Measurements from ENCODE around the gene LHFPL4. TPM values are rescaled to one million over a fixed set of nuclear protein-coding genes. Genes with fewer than 3 reads are reported as not detected.
A peak's percentile ranks its signal among the peaks of the same experiment; 100 is the strongest.

LHFPL4 gene
- total RNA-seq (2016; rRNA removed; fragmentation: Illumina TruSeq; extraction: Trizol) (0.02 TPM in 1 of 2 replicates, not detected in the other), polyA plus RNA-seq (2011; rRNA removed) (0.03 and 0.05 TPM in 2 replicates), polyA minus RNA-seq (2011; rRNA and poly(A)+ RNA removed; ENCODE audit: low replicate concordance) (0.04 TPM in 1 of 2 replicates, not detected in the other), Bru-seq, nascent RNA (percentile 21 among the genes with signal in this experiment), BruChase-seq, experiment 1, labeled RNA remaining after a 6-hour chase (percentile 20 among the genes with signal in this experiment), BruChase-seq, experiment 2, labeled RNA remaining after a 2-hour chase (percentile 21 among the genes with signal in this experiment)
- total RNA-seq (2016; cell fraction: cytosol; rRNA removed; fragmentation: Illumina TruSeq; extraction: Trizol; ENCODE audit: low read depth) = not detected in 2 replicates
- total RNA-seq (2016; cell fraction: insoluble cytoplasmic fraction; rRNA removed; fragmentation: Illumina TruSeq; extraction: Trizol) = 0.04 TPM in 1 of 2 replicates, not detected in the other
- total RNA-seq (2016; cell fraction: membrane; rRNA removed; fragmentation: Illumina TruSeq; extraction: Trizol) = 0.03 TPM in 1 of 2 replicates, not detected in the other
- not detected in 2 replicates for total RNA-seq (2016; cell fraction: nucleus; rRNA removed; fragmentation: Illumina TruSeq; extraction: Trizol)
- polyA plus RNA-seq (2011; cell fraction: cytosol; rRNA removed) = 0.03 TPM in 2 replicates
- 0.08 and 0.09 TPM in 2 replicates for polyA plus RNA-seq (2011; cell fraction: nucleus; rRNA removed)
- polyA plus RNA-seq (2012) = 0.05 TPM in 2 replicates
- not detected in 2 replicates for polyA plus RNA-seq (2016; cell fraction: cytosol; fragmentation: Illumina TruSeq; extraction: Trizol; ENCODE audit: low read depth)
- polyA plus RNA-seq (2016; cell fraction: insoluble cytoplasmic fraction; fragmentation: Illumina TruSeq; extraction: Trizol; ENCODE audit: low read depth) = not detected in 2 replicates
- not detected in 2 replicates for polyA plus RNA-seq (2016; cell fraction: membrane; fragmentation: Illumina TruSeq; extraction: Trizol; ENCODE audit: low read depth)
- not detected in 2 replicates for polyA plus RNA-seq (2016; cell fraction: nucleus; fragmentation: Illumina TruSeq; extraction: Trizol; ENCODE audit: insufficient read depth, low read depth)
- polyA minus RNA-seq (2011; cell fraction: cytosol; rRNA and poly(A)+ RNA removed) = 0.10 TPM in 1 of 2 replicates, not detected in the other
- 0.12 TPM in 1 of 2 replicates, not detected in the other for polyA minus RNA-seq (2011; cell fraction: nucleus; rRNA and poly(A)+ RNA removed)
- long read RNA-seq, experiment 1 = 0 reads
- long read RNA-seq, experiment 2 = 0 reads

GRCh38 chr3:9553021-9553947 is at the start of gene LHFPL4:
Gene LHFPL4, minus strand, starts transcription at chr3:9553822. Its CDS starts 1,143 bp downstream, at chr3:9552679.
- ATAC-seq (no peak), FAIRE-seq (no peak)
- H3K27ac ChIP-seq (ENCODE audit: extremely low read length, insufficient read depth, low read length) = no peak within 1 kb of the TSS

More at GRCh38 chr3:9553021-9553947, at the start of gene LHFPL4:
- TF ChIP-seq RXRA (CRISPR knock-in tag; IDR thresholded peaks at IDR 0.05) = no peak
- TF ChIP-seq GATAD1 (CRISPR knock-in tag; IDR thresholded peaks at IDR 0.05) = no peak
- no peak for TF ChIP-seq ZNF33B (CRISPR knock-in tag; IDR thresholded peaks at IDR 0.05)
- TF ChIP-seq ZNF839 (CRISPR knock-in tag; IDR thresholded peaks at IDR 0.05; ENCODE audit: borderline replicate concordance) = no peak
- TF ChIP-seq ZNF547 (CRISPR knock-in tag; IDR thresholded peaks at IDR 0.05) = no peak
- no peak for TF ChIP-seq CBX5 (CRISPR knock-in tag; IDR thresholded peaks at IDR 0.05; ENCODE audit: borderline replicate concordance)
- no peak within 1 kb of the TSS for H2AFZ ChIP-seq (ENCODE audit: low read length)
- H3K4me2 ChIP-seq (ENCODE audit: low read depth, low read length) = 0 out of 2 replicates have a peak within 1 kb of the TSS, but pooled peaks have one; percentile 3
- H3K4me3 ChIP-seq (replicated peaks in 1 of 3; ENCODE audit: insufficient read depth in 1 of 3, low read depth in 2 of 3, low read length in 3 of 3) = peak within 1 kb of the TSS in 1 of 3 experiments; percentile 33; a peak in 1 of 6 replicates
- CTCF ChIA-PET (ENCODE audit: low intra/inter-chr PET ratio, low total read pairs) = no interaction called here
- in situ Hi-C loops (cut with HindIII; ENCODE audit: extremely low pct_ligation_motif_present, low pct_unique_long_range_greater_than_20kb) (no loop called here), intact Hi-C loops (cut with micrococcal nuclease; ENCODE audit: unreplicated experiment) (no loop called here)
- H3K9me3 ChIP-seq (ENCODE audit: low read length) = no peaks in the 10 kb centered on the region
- no TSS peak for BruUV-seq (replicated peaks)
- H3K9ac ChIP-seq (ENCODE audit: insufficient read depth, low read depth, low read length) = no peak within 1 kb of the TSS
- H4K20me1 ChIP-seq (ENCODE audit: insufficient read depth, low read length) = no peaks in the 10 kb centered on the region
- DNase-seq (ENCODE audit: low spot score) = no peak
- 22% methylated on average over 8 of the region's 75 CpGs for WGBS (ENCODE audit: low lambda C conversion rate)
- peaks cover 2 to 32% of the 10 kb centered on the region in 2 experiments; a peak in 4 of 5 replicates for H3K27me3 ChIP-seq (ENCODE audit: control insufficient read depth in 1 of 2, insufficient read depth in 2 of 2, low read length in 2 of 2)
- POLR2A ChIA-PET = no interaction called here
- H3K4me1 ChIP-seq (ENCODE audit: insufficient read depth, low read length) = no peaks in the 10 kb centered on the region
- no peaks in the 10 kb centered on the region for H3K79me2 ChIP-seq (ENCODE audit: insufficient read depth, low read length)
- no peaks in the 10 kb centered on the region for H3K36me3 ChIP-seq (replicated peaks in 1 of 2; ENCODE audit: control insufficient read depth in 1 of 2, insufficient read depth in 2 of 2, low read length in 2 of 2)

Measured in HepG2 (cell line).